Measurements from ENCODE around the gene RPL13A.

Gene RPL13A

DNA sequence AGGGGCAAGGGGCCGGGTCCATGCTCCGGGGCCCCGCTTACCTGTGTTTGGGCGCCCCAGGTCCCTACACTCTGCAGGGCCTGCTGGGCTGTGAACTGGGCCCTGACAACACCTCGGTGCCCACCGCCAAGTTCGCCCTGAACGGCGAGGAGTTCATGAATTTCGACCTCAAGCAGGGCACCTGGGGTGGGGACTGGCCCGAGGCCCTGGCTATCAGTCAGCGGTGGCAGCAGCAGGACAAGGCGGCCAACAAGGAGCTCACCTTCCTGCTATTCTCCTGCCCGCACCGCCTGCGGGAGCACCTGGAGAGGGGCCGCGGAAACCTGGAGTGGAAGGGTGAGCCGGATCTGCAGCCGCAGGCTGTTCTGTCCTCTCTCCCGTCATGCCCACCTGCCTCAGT, 26.7 kb downstream of the RPL13A start:
- H3K4me3 ChIP-seq (ENCODE audit: low read depth, low read length): no peak overlapping the region
- TF ChIP-seq, protein P1, sequence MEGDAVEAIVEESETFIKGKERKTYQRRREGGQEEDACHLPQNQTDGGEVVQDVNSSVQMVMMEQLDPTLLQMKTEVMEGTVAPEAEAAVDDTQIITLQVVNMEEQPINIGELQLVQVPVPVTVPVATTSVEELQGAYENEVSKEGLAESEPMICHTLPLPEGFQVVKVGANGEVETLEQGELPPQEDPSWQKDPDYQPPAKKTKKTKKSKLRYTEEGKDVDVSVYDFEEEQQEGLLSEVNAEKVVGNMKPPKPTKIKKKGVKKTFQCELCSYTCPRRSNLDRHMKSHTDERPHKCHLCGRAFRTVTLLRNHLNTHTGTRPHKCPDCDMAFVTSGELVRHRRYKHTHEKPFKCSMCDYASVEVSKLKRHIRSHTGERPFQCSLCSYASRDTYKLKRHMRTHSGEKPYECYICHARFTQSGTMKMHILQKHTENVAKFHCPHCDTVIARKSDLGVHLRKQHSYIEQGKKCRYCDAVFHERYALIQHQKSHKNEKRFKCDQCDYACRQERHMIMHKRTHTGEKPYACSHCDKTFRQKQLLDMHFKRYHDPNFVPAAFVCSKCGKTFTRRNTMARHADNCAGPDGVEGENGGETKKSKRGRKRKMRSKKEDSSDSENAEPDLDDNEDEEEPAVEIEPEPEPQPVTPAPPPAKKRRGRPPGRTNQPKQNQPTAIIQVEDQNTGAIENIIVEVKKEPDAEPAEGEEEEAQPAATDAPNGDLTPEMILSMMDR (IDR thresholded peaks at IDR 0.05; ENCODE audit: low read depth, low read length): no peak

GRCh38 chr19:49515767-49516166, 28.4 kb downstream of the RPL13A start:
- TF ChIP-seq, protein P1 (IDR thresholded peaks at IDR 0.05; ENCODE audit: low read depth, low read length): no peak
- H3K4me3 ChIP-seq (ENCODE audit: low read depth, low read length): no peak overlapping the region

GRCh38 chr19:49518033-49518432, 30.6 kb downstream of the RPL13A start:
- no peak overlapping the region for H3K4me3 ChIP-seq (ENCODE audit: low read depth, low read length)
- TF ChIP-seq, protein P1 (IDR thresholded peaks at IDR 0.05; ENCODE audit: low read depth, low read length): no peak

GRCh38 chr19:49520705-49521319, 33.4 kb downstream of the RPL13A start:
- TF ChIP-seq, protein P1 (IDR thresholded peaks at IDR 0.05; ENCODE audit: low read depth, low read length): no peak
- no peak overlapping the region for H3K4me3 ChIP-seq (ENCODE audit: low read depth, low read length)

DNA sequence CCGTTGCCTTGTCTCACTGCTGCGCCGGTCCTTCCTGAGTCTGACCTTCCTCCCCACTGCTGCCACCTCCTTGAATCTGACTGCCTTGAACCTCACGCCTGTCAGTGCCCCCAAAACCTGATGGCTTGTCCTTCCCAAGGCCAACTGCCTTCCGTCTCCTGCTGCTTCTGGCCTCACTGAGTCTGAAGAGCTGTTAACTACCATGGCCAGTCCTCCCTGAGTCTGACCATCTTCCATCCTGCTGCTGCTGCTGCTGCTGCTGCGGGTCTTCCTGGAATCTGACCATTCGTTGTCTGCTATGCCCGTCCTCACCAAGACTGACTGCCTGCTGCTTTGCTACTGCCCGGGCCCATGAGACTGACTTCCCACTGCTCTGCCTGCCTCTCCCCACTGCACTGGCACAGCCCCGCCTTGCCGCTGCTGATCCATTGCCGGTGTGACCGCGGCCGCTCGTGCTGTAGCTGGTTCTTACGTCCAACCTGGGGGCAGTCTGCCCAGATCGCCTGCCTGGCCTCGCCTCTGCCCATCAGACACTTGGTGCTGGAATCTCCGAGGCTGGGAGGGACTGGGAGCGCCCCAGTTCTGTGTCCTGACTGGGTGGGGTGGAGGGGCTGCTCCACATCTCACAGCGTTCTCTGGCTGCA, 37.5 kb downstream of the RPL13A start:
- no peak overlapping the region for H3K4me3 ChIP-seq (ENCODE audit: low read depth, low read length)
- TF ChIP-seq, protein P1 (IDR thresholded peaks at IDR 0.05; ENCODE audit: low read depth, low read length): no peak

- H3K4me3 ChIP-seq (ENCODE audit: low read depth, low read length): no peak overlapping the region
- TF ChIP-seq, protein P1 (IDR thresholded peaks at IDR 0.05; ENCODE audit: low read depth, low read length): no peak
These were observed 40.9 kb downstream of the RPL13A start for GRCh38 chr19:49528211-49528771.

- H3K4me3 ChIP-seq (ENCODE audit: low read depth, low read length): no peak overlapping the region
- TF ChIP-seq, protein P1 (IDR thresholded peaks at IDR 0.05; ENCODE audit: low read depth, low read length): no peak
These were observed 43.3 kb downstream of the RPL13A start for GRCh38 chr19:49530708-49531107.
